ENCODE measurements around the gene RPRD2. TPM values are rescaled to one million over a fixed set of nuclear protein-coding genes. Genes with fewer than 3 reads are reported as not detected.

Gene RPRD2
- total RNA-seq, 1 donor from 2014 or later = 26.9 TPM

DNA sequence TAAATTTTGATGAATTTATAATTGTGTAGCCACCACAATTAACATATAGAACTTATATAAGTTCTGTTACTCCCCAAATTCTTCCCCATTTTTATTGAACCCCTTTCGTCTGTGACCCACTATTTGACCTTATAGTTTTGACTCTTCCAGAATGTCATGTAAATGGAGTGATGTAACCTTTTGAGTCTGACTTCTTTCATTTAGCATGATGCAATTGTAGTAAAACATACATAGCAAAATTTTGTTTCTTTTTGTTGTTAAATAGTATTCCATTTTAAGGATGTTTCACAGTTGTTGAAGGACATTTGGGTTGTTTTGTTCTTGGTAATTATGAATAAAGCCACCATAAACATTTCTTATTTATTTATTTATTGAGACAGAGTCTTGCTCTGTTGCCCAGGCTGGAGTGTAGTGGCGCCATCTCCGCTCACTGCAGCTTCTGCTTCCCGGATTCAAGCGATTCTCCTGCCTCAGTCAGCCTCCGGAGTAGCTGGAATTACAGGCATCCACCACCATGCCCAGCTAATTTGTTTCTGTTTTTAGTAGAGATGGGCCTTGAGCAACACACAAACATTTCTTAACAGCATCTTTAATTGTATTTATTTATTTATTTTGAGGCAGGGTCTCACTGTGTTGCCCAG lies 33.6 kb downstream of the RPRD2 start:
- Mint-ChIP-seq H3K9me3 (ENCODE audit: unreplicated experiment) (peaks cover 3% of the 10 kb centered on the region), H3K4me3 (ENCODE audit: unreplicated experiment) (no peak overlapping the region), H3K27me3 (ENCODE audit: unreplicated experiment) (no peaks in the 10 kb centered on the region), H3K36me3 (ENCODE audit: unreplicated experiment) (peaks cover 7% of the 10 kb centered on the region), H3K4me1 (ENCODE audit: low read depth, unreplicated experiment) (no peaks in the 10 kb centered on the region), H3K27ac (ENCODE audit: unreplicated experiment) (no peak overlapping the region)
- no peak for DNase-seq
- TF ChIP-seq, protein P1, sequence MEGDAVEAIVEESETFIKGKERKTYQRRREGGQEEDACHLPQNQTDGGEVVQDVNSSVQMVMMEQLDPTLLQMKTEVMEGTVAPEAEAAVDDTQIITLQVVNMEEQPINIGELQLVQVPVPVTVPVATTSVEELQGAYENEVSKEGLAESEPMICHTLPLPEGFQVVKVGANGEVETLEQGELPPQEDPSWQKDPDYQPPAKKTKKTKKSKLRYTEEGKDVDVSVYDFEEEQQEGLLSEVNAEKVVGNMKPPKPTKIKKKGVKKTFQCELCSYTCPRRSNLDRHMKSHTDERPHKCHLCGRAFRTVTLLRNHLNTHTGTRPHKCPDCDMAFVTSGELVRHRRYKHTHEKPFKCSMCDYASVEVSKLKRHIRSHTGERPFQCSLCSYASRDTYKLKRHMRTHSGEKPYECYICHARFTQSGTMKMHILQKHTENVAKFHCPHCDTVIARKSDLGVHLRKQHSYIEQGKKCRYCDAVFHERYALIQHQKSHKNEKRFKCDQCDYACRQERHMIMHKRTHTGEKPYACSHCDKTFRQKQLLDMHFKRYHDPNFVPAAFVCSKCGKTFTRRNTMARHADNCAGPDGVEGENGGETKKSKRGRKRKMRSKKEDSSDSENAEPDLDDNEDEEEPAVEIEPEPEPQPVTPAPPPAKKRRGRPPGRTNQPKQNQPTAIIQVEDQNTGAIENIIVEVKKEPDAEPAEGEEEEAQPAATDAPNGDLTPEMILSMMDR (IDR thresholded peaks at IDR 0.05; ENCODE audit: partially characterized antibody, unreplicated experiment) = no peak

DNA sequence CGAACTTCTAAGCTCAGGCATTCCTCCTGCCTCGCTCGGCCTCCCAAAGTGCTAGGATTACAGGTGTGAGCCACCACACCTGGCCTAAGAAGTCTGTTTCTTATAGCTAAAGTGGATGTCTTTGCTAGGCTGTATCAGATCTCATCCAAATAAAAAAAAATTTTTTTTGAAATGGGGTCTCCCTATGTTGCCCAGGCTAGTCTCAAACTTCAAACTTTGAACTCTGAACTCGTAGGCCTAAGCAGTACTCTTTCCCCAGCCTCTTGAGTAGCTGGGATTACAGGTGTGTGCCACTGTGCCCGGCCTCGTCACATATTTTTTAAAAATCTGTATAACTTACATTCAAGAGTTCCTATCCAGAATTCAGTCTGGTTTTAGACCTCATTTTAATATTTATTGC lies 40.5 kb downstream of the RPRD2 start:
- Mint-ChIP-seq H3K4me1 (ENCODE audit: low read depth, unreplicated experiment) (peaks cover 3% of the 10 kb centered on the region), H3K9me3 (ENCODE audit: unreplicated experiment) (no peaks in the 10 kb centered on the region), H3K27me3 (ENCODE audit: unreplicated experiment) (no peaks in the 10 kb centered on the region), H3K4me3 (ENCODE audit: unreplicated experiment) (no peak overlapping the region), H3K36me3 (ENCODE audit: unreplicated experiment) (peaks cover 7% of the 10 kb centered on the region), H3K27ac (ENCODE audit: unreplicated experiment) (no peak overlapping the region)
- TF ChIP-seq, protein P1 (IDR thresholded peaks at IDR 0.05; ENCODE audit: partially characterized antibody, unreplicated experiment) = no peak
- DNase-seq = no peak

DNA sequence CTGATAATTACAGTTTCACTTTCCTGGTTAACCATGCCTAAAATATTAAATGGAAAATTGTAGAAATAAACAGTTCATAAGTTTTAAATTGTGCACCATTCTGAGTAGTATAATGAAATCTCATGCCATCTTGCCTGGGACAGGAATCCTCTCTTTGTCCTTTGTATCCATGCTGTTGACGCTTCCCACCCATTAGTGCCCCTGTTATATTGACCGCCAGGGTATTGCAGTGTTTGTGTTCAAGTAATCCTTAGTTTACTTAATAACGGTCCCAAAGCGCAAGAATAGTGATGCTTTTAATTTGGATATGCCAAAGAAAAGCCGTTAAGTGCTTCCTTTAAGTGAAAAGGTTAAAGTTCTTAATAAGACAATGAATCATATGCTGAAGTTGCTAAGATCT lies 41.7 kb downstream of the RPRD2 start:
- H3K9me3 Mint-ChIP-seq (ENCODE audit: unreplicated experiment) = no peaks in the 10 kb centered on the region
- no peaks in the 10 kb centered on the region for H3K27me3 Mint-ChIP-seq (ENCODE audit: unreplicated experiment)
- TF ChIP-seq, protein P1 (IDR thresholded peaks at IDR 0.05; ENCODE audit: partially characterized antibody, unreplicated experiment) = no peak
- DNase-seq = no peak
- H3K4me1 Mint-ChIP-seq (ENCODE audit: low read depth, unreplicated experiment) = peaks cover 7% of the 10 kb centered on the region
- no peaks in the 10 kb centered on the region for H3K36me3 Mint-ChIP-seq (ENCODE audit: unreplicated experiment)
- H3K27ac Mint-ChIP-seq (ENCODE audit: unreplicated experiment) = no peak overlapping the region
- no peak overlapping the region for H3K4me3 Mint-ChIP-seq (ENCODE audit: unreplicated experiment)

DNA sequence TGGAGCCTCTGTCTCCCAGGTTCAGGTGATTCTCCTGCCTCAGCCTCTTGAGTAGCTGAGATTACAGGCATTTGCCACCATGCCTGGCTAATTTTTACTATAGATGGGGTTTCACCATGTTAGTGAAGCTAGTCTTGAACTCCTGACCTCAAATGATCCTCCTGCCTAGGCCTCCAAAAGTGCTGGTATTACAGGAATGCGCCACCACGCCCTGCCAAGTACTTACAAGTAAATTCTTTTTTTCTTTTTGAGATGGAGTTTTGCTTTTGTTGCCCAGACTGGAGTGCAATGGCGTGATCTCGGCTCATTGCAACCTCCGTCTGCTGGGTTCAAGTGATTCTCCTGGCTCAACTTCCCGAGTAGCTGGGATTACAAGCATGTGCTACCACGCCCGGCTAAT lies 42.5 kb downstream of the RPRD2 start:
- H3K9me3 Mint-ChIP-seq (ENCODE audit: unreplicated experiment) = no peaks in the 10 kb centered on the region
- no peaks in the 10 kb centered on the region for H3K36me3 Mint-ChIP-seq (ENCODE audit: unreplicated experiment)
- no peak for DNase-seq
- no peaks in the 10 kb centered on the region for H3K27me3 Mint-ChIP-seq (ENCODE audit: unreplicated experiment)
- TF ChIP-seq, protein P1 (IDR thresholded peaks at IDR 0.05; ENCODE audit: partially characterized antibody, unreplicated experiment) = no peak
- H3K27ac Mint-ChIP-seq (ENCODE audit: unreplicated experiment) = no peak overlapping the region
- no peak overlapping the region for H3K4me3 Mint-ChIP-seq (ENCODE audit: unreplicated experiment)
- H3K4me1 Mint-ChIP-seq (ENCODE audit: low read depth, unreplicated experiment) = peaks cover 7% of the 10 kb centered on the region

DNA sequence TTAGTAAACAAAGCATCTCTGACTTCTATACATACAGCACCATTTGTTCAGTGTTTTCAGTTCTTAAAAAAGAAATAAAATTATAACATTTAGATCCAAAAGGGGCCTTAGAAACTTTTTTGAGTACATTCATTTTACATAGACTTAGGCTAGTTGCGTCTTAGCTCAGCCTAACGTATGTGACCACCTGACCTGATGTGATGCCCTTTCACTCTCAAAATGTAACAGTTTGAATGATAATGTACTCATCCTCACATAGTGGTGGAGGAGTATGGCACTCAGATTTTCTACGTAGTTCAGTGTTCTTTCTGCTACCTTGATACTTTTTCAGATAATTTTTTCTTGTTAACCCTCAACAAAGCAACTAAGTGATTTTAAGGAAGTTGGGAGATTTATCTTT lies 43.4 kb downstream of the RPRD2 start:
- H3K4me1 Mint-ChIP-seq (ENCODE audit: low read depth, unreplicated experiment) = peaks cover 7% of the 10 kb centered on the region
- no peaks in the 10 kb centered on the region for H3K9me3 Mint-ChIP-seq (ENCODE audit: unreplicated experiment)
- H3K36me3 Mint-ChIP-seq (ENCODE audit: unreplicated experiment) = no peaks in the 10 kb centered on the region
- H3K4me3 Mint-ChIP-seq (ENCODE audit: unreplicated experiment) = no peak overlapping the region
- TF ChIP-seq, protein P1 (IDR thresholded peaks at IDR 0.05; ENCODE audit: partially characterized antibody, unreplicated experiment) = no peak
- H3K27ac Mint-ChIP-seq (ENCODE audit: unreplicated experiment) = no peak overlapping the region
- no peak for DNase-seq
- no peaks in the 10 kb centered on the region for H3K27me3 Mint-ChIP-seq (ENCODE audit: unreplicated experiment)
